GM12865 (cell line): Measurements from ENCODE around the gene KATNAL1.
A peak's percentile ranks its signal among the peaks of the same experiment; 100 is the strongest.
"Not testable (repeated sequence)": the region's sequence is repeated elsewhere in the genome, so short reads cannot be mapped to it uniquely, and the experiment has no call there.

ENCODE experiments used
- DNase-seq: peaks from one replicate; pipeline ENCODE4 v3.0.0; 2010; ENCODE audit warnings: low read depth
- H3K4me3 ChIP-seq: 2 replicates; pipeline ENCODE4 v1.5.1; 2011; ENCODE audit warnings: mild to moderate bottlenecking, low read depth, low read length, control low read depth
- TF ChIP-seq, protein P1 (sequence below): IDR thresholded peaks from 2 replicates; pipeline ENCODE4 v1.5.1; 2011; ENCODE audit warnings: low read length, control low read depth, low read depth, inconsistent platforms; ENCODE audit not compliant: insufficient read depth; ENCODE audit errors: missing control alignments

Gene KATNAL1

GRCh38 chr13:30300596-30300995, 6.8 kb downstream of the KATNAL1 start:
- TF ChIP-seq, protein P1, sequence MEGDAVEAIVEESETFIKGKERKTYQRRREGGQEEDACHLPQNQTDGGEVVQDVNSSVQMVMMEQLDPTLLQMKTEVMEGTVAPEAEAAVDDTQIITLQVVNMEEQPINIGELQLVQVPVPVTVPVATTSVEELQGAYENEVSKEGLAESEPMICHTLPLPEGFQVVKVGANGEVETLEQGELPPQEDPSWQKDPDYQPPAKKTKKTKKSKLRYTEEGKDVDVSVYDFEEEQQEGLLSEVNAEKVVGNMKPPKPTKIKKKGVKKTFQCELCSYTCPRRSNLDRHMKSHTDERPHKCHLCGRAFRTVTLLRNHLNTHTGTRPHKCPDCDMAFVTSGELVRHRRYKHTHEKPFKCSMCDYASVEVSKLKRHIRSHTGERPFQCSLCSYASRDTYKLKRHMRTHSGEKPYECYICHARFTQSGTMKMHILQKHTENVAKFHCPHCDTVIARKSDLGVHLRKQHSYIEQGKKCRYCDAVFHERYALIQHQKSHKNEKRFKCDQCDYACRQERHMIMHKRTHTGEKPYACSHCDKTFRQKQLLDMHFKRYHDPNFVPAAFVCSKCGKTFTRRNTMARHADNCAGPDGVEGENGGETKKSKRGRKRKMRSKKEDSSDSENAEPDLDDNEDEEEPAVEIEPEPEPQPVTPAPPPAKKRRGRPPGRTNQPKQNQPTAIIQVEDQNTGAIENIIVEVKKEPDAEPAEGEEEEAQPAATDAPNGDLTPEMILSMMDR: no peak
- no peak overlapping the region for H3K4me3 ChIP-seq
- DNase-seq: no peak

DNA sequence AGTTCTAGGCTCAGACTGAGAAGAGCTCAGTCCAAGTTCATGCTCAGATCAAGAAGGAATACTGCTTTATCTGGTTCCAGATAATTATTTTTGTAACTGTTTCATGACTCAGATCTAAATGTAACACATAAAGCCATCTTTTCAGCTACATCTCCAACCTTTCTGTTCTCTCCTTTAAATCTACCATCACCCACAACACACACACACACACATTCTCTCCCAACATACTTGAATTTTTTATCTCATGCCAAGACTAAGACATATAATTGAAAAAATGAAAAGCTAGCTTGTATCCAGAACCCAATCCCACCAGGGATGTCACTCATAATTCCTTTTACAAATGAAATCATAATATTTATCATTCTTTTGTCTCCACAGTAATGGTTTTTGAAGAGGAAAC, 7.6 kb downstream of the KATNAL1 start:
- TF ChIP-seq, protein P1: no peak
- no peak overlapping the region for H3K4me3 ChIP-seq
- DNase-seq: no peak

DNA sequence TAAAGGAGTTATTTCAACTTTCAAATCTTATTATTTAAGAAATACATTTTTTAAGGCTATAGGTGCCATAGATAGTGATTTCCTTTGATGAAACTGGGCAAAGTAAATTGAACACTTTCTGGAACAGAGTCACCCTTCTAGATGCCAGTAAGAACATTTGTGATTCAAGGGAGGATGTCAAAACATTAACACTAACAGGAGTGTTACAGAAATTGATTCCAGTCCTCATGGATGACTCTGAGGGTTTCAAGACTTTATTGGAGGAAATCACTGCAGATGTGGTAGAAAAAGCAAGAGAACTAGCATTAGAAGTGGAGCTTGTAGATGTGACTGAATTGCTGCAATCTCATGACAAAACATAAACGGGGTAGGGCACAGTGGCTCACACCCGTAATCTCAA, 12.2 kb downstream of the KATNAL1 start:
- DNase-seq: no peak
- H3K4me3 ChIP-seq: no peak overlapping the region
- TF ChIP-seq, protein P1: no peak

GRCh38 chr13:30294004-30294403, 13.3 kb downstream of the KATNAL1 start:
- DNase-seq: peak; percentile 16
- no peak overlapping the region for H3K4me3 ChIP-seq
- TF ChIP-seq, protein P1: no peak

GRCh38 chr13:30292325-30292724, 15.0 kb downstream of the KATNAL1 start:
- no peak for DNase-seq
- TF ChIP-seq, protein P1: no peak
- no peak overlapping the region for H3K4me3 ChIP-seq

- TF ChIP-seq, protein P1: no peak
- DNase-seq: no peak
- H3K4me3 ChIP-seq: no peak overlapping the region
These were observed 16.4 kb downstream of the KATNAL1 start for GRCh38 chr13:30290812-30291436.

GRCh38 chr13:30289533-30289932, 17.8 kb downstream of the KATNAL1 start:
- TF ChIP-seq, protein P1: no peak
- H3K4me3 ChIP-seq: no peak overlapping the region
- no peak for DNase-seq

DNA sequence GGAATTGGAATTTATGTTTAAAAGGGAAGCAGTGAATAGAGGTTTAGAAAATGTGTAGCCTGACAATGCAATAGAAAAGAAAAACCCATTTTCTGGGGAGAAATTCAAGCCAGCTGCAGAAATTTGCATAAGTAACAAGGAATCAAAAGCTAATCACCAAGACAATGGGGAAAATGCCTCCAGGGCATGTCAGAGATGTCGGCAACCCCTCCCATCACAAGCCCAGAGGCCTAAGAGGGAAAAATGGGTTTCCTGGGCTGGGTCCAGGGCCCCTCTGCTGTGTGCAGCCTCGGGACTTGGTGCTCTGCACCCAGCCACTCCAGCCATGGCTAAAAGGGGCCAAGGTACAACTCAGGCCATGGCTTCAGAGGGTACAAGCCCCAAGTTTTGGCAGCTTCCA, 21.3 kb downstream of the KATNAL1 start:
- not testable (repeated sequence) for DNase-seq, H3K4me3 ChIP-seq
